GM18861 (cell line): Measurements from ENCODE around the gene ARL13A.
"Not testable (repeated sequence)": the region's sequence is repeated elsewhere in the genome, so short reads cannot be mapped to it uniquely, and the experiment has no call there.

Experiments
- ATAC-seq: cut with Tn5 transposase; IDR thresholded peaks from one replicate; pipeline ENCODE4 v1.9.1; 2021; ENCODE audit not compliant: unreplicated experiment

ARL13A gene

GRCh38 chrX:100984818-100985217, 15.3 kb downstream of the ARL13A start:
- ATAC-seq, result no peak

DNA sequence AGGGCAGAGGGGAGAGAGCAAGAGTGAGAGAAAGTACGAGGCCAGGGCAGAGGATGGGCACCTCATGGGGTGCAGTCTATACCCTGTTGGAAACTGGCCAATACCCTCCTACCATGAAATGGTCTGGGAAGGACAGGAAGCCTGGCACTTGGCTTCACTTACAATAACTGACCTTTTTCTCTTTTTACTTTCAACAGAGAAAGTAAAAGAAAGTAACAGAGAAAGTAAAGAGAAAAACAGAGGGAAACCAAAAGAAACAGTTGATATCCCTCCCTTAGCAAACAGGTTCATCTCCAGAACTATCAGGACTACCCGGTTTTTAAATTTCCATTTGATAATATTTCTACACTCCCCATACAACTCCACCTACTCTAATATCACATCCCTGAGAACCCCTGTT, 20.6 kb downstream of the ARL13A start:
- ATAC-seq, result no peak

DNA sequence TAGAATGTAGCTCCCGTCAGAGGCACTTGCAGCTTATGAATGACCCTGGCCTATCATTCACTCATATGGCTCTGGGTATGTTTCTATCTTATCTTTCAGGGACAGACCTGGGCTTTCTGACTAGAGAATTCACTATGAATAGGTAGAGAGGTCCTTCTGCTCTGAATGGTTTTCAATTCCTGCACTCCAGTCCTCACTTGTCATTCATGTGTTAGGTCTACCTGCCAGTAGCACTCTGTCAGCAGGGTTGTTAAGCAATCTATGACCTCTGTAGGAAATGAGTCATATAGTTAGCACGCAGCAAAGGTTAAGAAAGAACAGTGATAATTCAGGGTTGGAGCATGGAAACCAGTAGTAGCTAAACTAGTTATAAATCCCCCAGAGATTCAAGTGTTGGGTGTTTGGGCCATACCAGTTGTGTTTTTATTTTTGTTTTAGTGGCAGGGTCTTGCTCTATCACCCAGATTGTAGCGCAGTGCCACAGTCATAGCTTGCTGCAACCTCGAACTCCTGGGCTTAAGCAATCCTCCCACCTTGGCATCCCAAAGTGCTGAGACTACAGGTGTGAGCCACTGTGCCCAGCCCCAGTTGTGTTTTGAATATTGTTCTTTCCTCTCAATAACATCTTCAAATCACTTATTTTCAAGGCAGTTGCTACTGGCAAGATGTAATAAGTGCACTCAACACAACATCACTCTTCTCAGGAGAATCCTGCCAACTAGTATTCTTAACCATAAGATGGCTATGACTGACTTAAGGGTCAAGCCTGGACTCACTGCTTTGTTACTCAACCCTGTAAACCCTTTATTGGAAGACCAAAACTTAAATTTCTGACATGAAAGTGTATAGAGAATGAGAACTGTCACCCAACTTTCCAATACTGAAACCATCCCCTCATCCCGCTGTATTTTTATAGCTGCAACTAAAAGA, 25.1 kb downstream of the ARL13A start:
- peak; percentile 89 for ATAC-seq

DNA sequence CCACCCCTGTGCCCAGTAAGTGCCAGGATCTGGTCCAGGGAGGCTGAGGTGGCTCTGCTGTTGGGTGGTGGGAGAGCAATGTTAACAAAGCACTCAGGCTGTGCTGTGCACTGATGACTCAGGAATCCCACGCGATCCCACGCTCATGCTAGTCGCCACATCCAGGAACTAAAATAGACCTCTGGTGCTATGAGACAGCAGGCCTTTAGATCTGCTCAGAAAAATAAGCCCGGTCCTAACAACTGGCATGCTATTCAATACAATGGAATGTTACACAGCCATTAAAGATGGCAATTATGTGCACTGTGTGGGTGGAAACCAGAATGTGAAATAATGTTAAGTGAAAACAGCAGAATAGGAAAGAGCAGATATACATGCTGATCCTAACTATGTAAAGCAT, 26.0 kb downstream of the ARL13A start:
- ATAC-seq, result no peak

DNA sequence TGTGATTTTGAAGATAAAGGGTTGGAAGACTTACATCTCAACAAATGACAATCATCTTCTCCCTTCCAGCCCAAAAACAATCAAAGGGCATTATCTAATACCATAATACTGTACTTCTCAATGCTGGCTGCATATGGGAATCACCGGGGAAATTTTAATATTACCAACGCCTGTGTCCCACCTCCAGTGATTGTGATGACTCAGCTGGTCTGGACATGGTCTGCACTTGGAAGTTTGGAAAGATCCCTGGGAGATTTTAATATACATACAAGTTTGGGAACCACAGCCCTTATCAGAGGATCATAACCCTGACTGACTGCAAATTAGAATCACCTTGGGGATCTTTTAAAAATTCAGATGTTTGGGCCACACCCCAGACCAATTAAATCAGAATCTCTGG, 29.9 kb downstream of the ARL13A start:
- ATAC-seq, result no peak

DNA sequence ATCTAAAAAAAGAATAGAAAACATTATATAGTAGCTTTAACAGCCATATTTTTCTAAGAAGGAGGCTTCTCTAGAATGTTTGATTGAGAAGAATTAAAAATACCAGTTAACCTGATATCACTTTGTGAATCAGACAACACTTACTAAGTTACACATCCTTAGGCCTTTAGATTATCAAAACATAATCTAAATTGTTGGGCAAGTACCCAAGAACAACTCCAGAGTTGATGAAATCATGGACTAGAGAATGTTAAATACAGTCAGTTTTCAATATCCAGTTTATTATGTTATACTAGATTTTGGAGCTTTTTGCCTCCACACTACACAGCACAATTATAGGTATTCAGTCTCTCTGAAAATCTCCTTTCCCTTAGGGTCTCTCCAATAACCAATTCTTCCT, 39.6 kb downstream of the ARL13A start:
- ATAC-seq, result no peak

DNA sequence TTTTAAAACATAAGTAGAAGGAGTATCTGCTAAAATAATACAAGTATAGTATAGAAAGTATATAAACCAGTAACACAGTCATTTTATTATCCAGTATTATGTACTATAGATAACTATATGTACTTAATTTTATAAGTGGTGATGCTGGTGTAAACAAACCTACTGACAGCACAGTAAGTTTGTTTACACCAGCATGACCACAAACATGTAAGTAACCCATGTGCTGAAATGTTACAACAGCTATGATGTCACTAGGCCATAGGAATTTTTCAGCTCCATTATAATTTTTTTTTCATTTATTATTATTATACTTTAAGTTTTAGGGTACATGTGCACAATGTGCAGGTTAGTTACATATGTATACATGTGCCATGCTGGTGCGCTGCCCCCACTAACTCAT, 42.5 kb downstream of the ARL13A start:
- not testable (repeated sequence) for ATAC-seq

GRCh38 chrX:101022020-101022419, 52.5 kb downstream of the ARL13A start:
- ATAC-seq, result no peak

GRCh38 chrX:101025126-101025525, 55.6 kb downstream of the ARL13A start:
- ATAC-seq, result no peak

DNA sequence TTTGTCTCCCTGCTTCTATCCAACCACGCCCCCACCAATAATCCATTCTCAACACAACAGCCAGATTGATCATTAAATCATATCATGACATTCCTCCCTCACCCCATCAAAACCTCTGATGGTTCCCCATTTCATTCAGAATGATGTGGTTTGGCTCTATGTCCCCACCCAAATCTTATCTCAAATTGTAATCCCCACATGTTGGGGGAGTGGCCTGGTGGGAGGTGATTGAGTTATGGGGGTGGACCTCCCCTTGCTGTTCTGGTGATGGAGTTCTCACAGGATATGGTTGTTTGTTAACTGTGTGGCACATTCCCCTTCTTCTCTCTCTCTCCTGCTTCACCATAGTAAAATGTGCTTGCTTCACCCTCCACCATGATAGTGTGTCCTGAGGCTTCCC, 59.1 kb downstream of the ARL13A start:
- ATAC-seq, result no peak

- ATAC-seq, result no peak
These were observed 60.2 kb downstream of the ARL13A start for GRCh38 chrX:101029665-101030064.

DNA sequence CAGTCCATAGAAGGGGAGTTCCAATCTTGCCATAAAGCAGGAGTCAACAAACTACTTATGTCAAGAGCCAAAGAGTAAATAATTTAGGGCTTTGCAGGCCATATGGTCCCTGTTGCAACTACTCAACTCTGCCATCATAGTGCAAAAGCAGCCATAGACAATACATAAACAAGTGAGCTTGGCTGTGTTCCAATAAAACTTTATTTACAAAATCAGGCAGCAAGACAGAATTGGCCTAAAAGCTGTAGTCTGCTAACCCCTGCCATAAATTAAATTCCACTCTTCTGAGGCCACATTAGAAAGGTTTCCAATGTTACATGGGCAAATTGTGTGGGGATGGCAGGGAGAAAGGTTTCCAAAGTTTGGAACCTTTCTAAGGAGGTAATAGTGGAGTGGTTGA, 67.7 kb downstream of the ARL13A start:
- ATAC-seq, result no peak

- ATAC-seq, result no peak
These were observed 70.7 kb downstream of the ARL13A start for GRCh38 chrX:101040197-101040596.
